GOT3 (cell line): ENCODE measurements around the gene CTPS1.

Experiments
- DNase-seq: peaks from one replicate; lab custom pipeline; 2025; ENCODE audit warnings: mixed read lengths; lab: John Stamatoyannopoulos, UW

The CTPS1 gene

GRCh38 chr1:40969445-40969844 is 10.1 kb upstream of the CTPS1 start:
- DNase-seq = no peak

- DNase-seq = no peak
Measured at GRCh38 chr1:40971966-40972365, 7.5 kb upstream of the CTPS1 start.

GRCh38 chr1:40973912-40974311 is 5.6 kb upstream of the CTPS1 start:
- no peak for DNase-seq

GRCh38 chr1:40974945-40975344 is 4.6 kb upstream of the CTPS1 start:
- DNase-seq = no peak

- no peak for DNase-seq
Measured at GRCh38 chr1:40976952-40977690, 2.4 kb upstream of the CTPS1 start.

GRCh38 chr1:40977716-40978115 is 1.8 kb upstream of the CTPS1 start:
- no peak for DNase-seq

- no peak for DNase-seq
Measured at GRCh38 chr1:40978886-40979240, 633 bp upstream of the CTPS1 start.

GRCh38 chr1:40980068-40980452 is 564 bp downstream of the CTPS1 start:
- no peak for DNase-seq

- no peak for DNase-seq
Measured at GRCh38 chr1:40980453-40981121, 1.1 kb downstream of the CTPS1 start.

GRCh38 chr1:40981691-40982448 is 2.4 kb downstream of the CTPS1 start:
- DNase-seq = no peak

GRCh38 chr1:40982721-40983120 is 3.2 kb downstream of the CTPS1 start:
- DNase-seq = no peak

- no peak for DNase-seq
Measured at GRCh38 chr1:40983286-40983685, 3.8 kb downstream of the CTPS1 start.

- no peak for DNase-seq
Measured at GRCh38 chr1:40984066-40984465, 4.6 kb downstream of the CTPS1 start.

- DNase-seq = no peak
Measured at GRCh38 chr1:40984531-40984930, 5.0 kb downstream of the CTPS1 start.

- DNase-seq = no peak
Measured at GRCh38 chr1:40985161-40985560, 5.7 kb downstream of the CTPS1 start.

- no peak for DNase-seq
Measured at GRCh38 chr1:40985875-40986274, 6.4 kb downstream of the CTPS1 start.

- DNase-seq = no peak
Measured at GRCh38 chr1:40986328-40986783, 6.9 kb downstream of the CTPS1 start.

GRCh38 chr1:40986956-40987355 is 7.5 kb downstream of the CTPS1 start:
- no peak for DNase-seq

GRCh38 chr1:40987439-40988276 is 8.2 kb downstream of the CTPS1 start:
- no peak for DNase-seq

- no peak for DNase-seq
Measured at GRCh38 chr1:40988280-40988679, 8.8 kb downstream of the CTPS1 start.

- no peak for DNase-seq
Measured at GRCh38 chr1:40989066-40989465, 9.6 kb downstream of the CTPS1 start.

GRCh38 chr1:40997096-40997495 is 17.6 kb downstream of the CTPS1 start:
- DNase-seq = no peak
